Superior temporal gyrus (tissue), 1 donor: ENCODE results near the gene TWF2.
A peak's percentile ranks its signal among the peaks of the same experiment; 100 is the strongest.
"Not testable (repeated sequence)": the region's sequence is repeated elsewhere in the genome, so short reads cannot be mapped to it uniquely, and the experiment has no call there.

Source experiments
- DNase-seq: peaks from one replicate; pipeline ENCODE4 v3.0.0-alpha.2; 2016; ENCODE audit errors: extremely low spot score

TWF2 gene

DNA sequence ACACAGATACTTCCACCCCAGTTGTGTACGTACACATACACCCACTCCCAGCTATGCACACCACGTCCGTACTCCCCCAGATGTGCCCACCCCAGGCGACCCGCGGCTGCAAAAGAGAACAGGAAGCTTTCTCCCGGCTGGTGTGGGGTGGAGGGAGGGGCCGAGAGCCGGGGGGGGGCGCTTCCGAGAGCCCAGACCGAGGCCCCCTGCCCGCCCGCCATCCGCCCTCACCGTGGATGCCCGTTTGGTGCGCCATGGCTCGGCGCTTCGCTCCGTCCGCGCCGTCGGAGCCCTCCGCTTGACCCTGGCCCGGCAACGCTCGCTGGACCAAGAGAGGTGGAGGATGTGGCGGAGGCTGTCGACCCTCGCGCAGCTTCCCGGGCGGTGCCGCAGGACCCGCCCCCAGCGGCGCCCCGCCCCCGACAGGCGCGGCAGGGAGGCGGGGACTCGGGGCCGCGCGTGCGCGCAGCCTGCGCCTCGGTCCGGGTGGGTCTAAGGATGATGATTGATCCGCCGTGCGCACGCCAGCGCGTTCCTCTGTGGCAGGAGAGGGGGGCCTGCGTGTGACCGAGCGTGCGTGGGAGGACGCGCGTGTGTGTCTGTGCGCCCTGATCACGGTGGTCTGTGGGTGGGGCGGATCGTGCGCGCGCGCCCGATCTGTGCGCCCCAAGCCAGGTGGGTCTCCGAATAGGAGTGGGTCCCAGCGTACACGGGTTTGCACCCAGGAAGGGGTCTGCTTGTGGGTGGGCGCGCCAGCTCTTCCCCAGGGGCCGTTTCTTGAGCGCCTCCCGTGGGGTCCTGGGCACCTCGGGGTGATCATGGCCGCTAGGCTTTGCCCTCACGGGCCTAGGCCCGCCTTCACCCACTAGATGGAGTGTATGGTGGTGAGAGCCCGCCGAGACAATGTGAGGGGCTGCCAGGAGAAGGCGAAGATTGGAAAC lies at the start of gene TWF2:
Gene TWF2, minus strand, starts transcription at position 398 of the 941 bp plus-strand sequence. Its CDS starts 142 bp downstream, at position 256.
- DNase-seq, result peak; percentile 76

DNA sequence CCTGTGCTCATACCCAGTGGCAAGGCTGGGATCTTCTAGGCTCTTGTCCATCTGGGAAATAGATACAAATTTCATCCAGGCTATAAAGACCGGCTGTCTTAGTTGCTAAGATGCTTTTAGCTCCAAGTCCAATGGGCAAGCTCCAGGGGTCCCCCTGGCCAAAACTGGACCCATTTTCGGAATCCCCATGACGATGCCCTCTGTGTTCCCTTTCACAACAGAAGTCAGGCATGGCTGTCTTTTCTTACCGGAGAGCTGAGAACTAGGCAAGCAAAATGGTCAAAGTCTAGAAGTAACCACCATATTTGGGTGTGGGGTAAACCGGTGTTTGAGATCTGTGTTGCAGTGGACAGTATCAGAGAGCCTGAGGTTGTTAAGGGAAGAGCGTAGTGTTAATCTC lies 49.7 kb upstream of the TWF2 start:
- no peak for DNase-seq

DNA sequence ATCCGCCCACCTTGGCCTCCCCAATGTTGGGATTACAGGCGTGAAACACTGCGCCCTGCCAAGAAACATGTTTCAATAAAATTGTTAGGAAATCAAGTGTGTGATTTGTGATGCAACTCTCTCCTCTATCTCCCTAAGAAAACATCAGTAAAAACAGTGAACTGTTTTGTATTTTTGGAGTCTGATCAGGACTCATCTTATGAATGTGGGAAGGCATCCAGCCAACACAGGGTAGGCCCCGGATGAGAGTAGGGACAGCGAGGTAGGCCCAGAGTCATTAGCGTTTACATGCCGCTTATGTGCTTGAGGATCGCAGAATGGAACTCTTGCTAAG lies 47.8 kb upstream of the TWF2 start:
- peak; percentile 15 for DNase-seq

DNA sequence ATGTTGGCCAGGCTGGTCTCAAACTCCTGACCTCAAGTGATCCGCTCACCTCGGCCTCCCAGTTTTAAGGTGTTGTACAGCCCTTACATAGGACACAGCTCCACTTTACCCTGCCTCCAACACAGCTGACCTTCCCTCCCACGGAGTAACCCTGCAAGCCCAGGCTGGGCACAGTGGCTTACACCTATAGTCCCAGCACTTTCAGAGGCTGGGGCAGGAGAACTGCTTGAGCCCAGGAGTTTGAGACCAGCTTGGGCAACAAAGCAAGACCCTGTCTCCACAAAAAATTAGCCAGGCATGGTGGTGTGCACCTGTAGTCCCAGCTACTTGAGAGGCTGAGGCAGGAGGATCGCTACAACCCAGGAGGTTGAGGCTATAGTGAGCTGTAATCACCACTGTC lies 45.1 kb upstream of the TWF2 start:
- DNase-seq, result not testable (repeated sequence)

DNA sequence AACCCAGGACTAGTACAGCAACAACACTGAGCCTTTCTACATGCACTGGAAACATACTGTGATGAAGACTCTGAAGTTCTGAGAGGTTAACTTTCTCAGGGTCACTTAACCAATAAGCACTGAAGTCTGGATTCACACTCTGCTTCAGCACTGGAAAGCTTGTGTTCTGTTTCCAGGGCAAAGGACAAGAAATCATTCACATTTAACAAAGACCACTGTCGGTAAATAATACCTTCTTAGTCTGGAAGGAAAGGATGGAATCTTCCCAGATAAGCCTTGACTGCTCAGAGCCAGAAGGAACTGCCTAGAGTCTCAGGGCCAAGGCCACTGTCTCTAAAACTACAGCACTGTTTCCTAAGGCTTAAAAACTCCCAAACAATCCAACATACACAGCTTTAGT lies 44.3 kb upstream of the TWF2 start:
- DNase-seq, result no peak

DNA sequence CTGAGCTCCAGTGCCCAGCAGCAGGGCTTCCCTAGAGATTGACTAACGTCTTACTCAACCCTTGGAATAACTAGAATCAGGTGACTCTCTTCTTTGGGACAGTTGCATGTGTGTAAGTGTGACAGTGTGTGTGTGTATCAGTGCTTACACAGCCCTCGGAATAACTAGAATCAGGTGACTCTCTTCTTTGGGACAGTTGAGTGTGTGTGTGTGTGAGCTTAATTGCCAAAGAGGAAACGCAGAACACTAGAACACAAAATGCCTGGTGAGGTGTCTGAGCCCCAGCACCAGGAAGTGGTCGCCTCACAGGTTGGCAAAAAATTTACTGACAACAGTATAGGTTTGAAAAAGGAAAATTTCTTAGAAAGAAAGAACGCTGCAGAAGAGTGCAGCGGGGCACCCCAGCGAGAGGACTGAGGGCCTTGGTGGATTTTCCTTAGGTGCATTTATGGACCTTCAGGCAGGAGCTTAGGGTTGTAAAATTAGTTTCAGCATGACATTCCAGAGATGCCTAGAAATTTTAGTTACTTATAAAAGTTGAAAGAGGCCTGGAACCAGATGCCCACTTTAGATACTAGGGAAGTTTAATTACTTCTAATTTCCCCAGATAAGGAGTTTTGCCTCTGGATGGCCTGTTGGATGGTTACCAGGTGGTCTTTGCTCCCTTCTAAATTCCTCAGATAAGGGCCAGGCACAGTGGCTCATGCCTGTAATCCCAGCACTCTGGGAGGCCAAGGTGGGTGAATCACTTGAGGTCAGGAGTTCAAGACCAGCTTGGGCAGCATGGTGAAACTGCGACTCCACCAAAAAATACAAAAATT lies 43.2 kb upstream of the TWF2 start:
- no peak for DNase-seq

DNA sequence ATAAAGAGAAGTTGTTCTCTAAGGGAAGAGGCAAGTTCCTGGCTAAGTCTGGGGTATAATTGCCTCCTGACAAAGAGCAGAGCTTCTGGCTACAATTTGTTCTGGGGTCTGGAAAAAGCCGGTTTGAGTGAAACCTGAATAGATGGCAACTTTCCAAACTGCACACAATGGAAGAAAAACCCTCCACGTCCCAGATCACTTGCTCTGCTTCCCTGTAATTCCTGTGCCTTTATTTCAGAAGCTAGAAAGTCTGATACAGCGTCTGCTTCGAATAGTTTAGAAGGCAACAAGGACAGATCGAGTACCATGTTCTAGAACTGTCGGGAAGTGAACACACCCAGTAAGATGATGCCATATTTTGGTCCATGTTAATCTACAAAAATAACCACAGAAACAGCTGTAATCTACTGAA lies 41.1 kb upstream of the TWF2 start:
- peak; percentile 35 for DNase-seq

DNA sequence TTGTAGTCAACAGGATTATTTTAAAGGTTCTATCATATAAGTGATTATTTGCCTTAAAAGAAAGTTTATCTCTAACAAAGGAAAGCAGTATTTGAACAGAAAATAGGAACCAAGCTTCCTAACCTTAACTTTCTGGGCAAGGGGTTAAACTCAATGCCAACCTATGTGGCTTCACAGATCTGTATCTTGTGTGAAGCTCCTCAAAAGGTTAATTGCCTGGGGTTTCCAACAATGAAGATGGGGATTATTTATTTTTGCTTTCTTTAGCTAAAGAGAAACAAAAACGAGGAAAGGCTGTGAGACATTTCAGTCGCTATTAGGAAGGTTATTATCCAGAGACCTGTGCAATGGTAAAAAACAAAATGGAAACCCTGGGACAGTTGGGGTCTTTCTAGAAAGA lies 40.6 kb upstream of the TWF2 start:
- peak; percentile 20 for DNase-seq

DNA sequence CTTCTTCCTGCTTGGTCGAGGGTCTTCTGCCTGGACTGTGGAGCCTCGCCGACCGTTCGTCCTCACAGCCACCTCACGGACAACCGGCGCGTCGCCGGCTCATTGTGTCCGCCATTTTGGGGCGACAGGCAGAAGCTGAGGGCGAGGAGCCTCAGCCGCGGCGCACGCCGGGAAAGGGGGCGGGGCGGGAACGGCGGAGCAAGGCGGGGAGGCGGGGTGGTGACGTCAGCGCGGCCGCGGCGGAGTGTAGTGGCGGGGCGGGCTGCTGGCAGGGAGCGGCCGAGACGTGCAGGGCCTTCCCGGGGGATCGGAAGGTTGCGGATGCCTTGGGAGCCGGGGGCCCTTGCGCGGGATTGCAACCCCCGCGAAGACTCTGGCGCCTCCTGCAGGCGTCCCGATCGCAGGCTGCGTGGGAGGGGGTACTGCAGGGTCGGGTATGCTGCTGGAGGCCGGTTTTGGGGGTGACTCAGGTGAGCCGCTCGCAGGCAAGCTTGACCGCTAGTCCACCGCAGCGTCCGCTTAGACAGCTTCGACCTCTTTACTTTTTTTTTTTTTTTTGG lies 39.6 kb upstream of the TWF2 start, which contains the start of gene WDR82:
Gene WDR82, minus strand, starts transcription at position 140 of the 560 bp plus-strand sequence. CDS start 288 bp downstream, outside the sequence.
- DNase-seq, result peak; percentile 91

DNA sequence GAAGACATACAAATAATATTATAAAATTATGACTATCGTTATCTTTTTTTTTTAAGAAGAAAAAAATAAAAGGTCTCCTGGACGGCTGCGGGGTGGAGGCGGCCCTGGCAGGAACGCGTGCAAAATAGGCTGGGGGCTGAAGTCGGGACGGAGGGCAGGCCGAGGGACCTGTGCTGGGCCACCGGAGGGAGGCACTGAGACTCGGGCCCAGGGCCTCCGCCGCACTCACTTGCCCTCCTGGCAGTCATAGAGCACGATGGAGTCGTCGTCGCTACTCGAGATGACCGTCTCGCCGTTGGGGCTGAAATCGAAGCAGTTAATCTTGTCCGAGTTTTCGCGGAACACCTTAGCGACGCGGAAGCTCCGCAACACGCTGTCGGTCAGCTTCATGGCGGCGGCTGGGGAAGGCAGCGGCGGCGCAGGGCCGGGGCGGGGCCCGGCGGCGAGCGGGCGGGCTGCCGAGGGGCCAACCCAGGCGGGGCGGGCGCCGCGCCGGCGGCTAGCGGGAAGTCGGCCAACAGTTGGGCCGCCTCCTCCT lies 39.1 kb upstream of the TWF2 start:
- peak; percentile 54 for DNase-seq

DNA sequence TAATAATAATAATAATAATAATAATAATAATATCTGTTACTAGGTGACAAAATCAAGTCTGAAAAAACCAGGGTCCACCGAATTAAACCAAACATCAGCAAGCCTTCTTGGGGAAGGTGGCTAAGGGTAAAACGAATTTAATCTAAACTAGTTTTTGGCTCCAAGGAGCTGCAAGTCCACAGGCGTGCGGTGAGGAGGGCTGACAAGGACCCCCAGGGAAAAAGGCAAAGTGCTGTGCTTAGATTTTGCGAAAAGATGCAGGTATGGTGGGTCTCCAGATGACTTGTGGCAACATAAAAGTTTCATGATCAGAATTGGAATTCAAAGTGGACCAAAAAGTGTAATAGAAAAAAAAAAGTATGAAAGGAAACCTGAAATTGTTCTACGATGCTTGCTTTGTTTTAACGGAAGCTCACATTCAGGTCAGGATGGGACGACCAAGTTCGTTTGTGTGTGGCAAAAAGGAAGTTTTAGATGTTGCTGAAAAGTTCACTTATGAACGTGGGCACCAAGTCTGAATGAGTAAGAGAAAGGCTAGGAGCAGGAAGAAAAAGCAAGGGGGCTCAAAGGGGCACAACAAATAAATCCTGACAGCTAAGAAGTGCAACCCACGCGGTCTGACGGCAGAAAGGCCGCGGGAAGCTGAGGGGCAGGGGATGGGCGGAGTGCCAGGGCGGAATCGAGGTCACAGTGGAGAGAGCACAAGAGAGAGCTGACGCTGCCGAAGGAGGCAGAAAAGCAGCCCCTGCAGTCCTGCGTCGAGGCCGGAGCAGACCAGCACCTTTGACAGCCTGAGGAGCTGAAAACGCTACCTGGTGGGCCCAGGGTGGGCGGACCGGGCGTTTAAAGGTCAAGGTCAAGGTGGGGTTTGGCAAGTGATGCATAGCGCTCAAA lies 38.4 kb upstream of the TWF2 start:
- DNase-seq, result peak; percentile 57

DNA sequence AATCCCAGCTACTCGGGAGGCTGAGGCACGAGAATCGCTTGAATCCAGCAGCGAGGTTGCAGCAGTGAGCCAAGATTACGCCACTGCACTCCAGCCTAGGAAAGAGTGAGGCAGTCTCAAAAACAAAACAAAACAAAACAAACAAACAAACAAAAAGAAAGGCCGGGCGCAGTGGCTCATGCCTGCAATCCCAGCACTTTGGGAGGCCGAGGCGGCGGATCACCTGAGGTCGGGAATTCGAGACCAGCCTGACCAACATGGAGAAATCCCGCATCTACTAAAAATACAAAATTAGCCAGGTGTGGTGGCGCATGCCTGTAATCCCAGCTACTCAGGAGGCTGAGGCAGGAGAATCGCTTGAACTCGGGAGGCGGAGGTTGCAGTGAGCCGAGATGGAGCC lies 35.8 kb upstream of the TWF2 start:
- not testable (repeated sequence) for DNase-seq

DNA sequence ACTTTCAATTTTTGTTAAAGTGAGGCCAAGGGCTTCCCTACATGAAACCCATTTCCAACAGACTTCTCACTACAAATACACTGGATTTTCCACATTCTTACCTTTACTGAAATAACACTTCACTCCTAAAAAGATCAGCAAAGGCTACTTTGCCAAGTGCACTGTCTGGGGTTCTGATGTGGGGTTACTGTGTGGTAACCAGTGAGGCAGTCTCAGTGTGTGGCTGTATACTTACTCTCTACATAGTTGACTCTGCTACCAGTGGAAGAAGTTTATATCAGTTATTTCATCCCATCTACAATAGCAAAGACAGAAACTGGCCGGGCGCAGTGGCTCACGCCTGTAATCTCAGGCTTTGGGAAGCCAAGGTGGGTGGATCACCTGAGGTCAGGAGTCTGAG lies 33.9 kb upstream of the TWF2 start:
- no peak for DNase-seq

DNA sequence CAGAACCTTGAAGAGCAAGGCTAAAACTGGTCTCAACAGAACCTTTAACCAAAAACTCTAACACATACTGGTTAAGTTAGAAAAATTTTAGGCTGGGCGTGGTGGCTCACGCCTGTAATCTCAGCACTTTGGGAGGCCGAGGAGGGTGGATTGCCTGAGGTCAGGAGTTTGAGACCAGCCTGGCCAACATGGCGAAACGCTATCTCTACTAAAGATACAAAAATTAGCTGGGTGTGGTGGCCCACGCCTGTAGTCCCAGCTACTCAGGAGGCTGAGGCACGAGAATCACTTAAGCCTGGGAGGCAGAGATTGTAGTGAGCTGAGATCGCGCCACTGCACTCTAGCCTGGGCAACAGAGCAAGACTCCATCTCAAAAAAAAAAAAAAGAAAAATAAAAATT lies 33.2 kb upstream of the TWF2 start:
- DNase-seq, result not testable (repeated sequence)

DNA sequence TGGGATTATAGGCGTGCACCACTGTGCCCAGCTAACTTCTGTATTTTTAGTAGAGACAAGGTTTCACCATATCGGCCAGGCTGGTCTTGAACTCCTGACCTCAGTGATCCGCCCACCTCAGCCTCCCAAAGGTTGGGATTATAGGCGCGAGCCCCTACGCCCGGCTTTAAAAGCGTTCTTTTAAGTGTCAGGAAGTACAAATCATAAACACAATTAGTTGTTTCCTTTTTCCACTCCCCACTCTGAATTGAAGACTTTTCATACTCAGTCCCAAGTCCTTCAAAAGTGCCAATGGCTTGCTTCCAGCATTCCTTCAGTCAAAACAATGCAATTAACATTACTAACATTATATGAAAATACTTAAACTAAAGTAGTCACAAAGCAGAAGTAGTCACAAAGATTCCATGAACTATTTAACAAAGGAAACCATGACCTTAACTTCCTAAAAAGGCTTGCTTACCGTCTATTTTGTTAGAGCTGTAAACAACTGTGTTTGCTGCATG lies 31.3 kb upstream of the TWF2 start:
- DNase-seq, result no peak

DNA sequence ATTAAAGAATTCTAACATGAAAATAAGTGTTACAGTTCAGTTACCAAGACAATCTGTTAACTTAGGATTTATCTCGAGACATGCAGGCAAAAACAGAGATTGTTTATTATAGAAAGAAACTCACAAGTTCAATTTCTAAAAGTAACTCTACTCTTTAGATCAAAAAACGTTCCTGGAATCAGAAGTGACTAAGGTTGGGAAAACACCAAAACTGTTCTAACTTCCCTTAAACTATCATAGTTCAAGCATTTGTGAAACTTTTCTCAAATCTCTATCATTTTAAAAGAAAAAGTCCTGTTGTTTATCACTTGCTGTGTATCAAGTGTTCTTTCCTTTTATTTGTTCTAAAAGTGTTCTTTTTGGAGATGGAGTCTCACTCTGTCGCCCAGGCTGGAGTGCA lies 30.8 kb upstream of the TWF2 start:
- no peak for DNase-seq

DNA sequence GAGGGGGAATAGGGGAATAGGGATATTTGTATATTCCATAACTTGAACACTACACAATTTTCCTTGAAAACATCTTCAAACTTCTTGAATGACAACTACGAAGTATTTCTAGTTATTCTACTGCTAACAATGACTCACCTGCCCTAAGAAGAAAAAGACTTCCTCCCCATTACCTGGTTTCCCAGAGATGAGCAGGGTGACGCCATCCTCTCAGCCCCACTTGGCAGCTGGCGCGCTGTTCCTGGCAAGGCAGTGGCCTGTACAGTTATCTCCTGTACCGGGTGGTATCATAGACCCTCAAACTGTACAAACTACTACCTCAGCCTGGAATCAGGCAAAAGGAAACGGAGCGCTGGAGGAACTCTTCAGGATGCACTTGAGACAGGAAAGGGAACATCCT lies 29.1 kb upstream of the TWF2 start:
- no peak for DNase-seq

DNA sequence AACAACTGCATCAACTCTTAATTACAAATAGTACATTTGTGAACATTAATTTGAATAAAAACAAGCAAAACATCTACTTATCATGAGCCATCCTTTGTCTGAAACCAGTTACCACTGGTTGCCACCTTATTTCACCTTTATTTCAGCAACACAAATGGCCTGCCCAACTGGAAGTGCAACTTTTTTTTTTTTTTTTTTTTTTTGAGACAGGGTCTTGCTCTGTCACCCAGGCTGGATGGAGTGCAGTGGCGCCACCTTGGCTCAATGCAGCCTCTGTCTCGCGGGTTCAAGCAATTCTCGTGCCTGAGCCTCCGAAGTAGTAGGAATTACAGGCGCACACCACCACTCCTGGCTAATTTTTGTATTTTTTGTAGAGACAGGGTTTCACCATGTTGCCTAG lies 26.4 kb upstream of the TWF2 start:
- no peak for DNase-seq

DNA sequence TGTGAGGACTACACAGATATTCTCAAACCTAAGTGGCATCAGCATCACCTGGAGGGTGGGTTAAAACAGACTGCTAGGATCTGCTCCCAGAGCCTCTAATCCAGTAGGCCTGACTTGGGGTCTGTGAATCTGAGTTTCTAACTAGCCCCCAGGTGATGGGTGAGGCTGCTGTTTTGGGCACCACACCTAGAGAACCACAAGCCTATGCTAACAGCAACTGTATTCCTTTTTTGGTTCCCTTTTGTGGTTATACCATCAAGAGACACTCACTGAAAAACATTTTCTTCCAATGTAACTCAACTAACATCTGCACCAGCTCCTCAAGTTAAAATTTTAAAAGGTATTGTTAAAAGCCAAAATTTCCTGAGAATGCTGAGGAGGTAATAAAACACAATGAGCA lies 23.5 kb upstream of the TWF2 start:
- DNase-seq, result no peak

DNA sequence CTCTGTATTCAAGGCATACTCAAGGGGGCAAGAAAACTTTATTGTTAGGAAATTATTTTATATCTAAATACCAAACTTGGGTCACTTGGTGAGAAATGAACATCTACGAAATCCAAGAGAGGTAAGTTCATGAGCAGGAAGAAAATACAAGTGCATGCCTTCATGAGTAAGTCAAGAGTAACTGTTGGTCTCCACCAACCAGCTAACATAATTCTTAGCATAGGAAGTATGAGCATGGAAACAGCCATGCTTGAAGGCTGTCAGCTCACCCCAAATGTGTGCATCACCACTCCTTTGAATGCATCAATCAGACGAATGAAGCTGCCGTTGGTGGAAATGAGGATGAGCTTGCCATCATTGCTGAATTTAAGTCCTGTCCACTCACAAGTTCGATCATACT lies 20.5 kb upstream of the TWF2 start:
- no peak for DNase-seq

DNA sequence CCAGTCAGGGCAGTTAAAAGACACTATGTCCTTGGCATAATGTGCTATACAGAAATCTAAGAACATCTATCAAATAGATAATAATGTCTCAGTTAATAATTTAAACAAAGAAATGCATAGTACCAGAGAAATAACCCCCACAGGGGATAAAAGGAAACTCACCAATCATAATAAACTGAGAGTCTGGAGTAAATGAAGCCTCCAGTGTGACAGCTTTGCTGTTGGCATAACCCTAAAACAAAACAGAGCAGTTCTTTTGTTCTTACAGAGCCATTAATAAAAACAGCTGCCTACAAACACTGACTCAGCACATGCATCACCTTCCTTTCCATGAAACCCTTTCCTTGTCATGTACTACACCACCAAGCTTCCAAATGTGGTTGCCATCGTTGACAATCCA lies 20.1 kb upstream of the TWF2 start:
- no peak for DNase-seq
